HG03139 (cell line): ENCODE results near the gene SLC31A2.
"Not testable (repeated sequence)": the region's sequence is repeated elsewhere in the genome, so short reads cannot be mapped to it uniquely, and the experiment has no call there.

ENCODE experiments used
- ATAC-seq: cut with Tn5 transposase; IDR thresholded peaks from one replicate; pipeline ENCODE4 v1.9.1; 2021; ENCODE audit not compliant: unreplicated experiment

Gene SLC31A2, protein sequence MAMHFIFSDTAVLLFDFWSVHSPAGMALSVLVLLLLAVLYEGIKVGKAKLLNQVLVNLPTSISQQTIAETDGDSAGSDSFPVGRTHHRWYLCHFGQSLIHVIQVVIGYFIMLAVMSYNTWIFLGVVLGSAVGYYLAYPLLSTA

DNA sequence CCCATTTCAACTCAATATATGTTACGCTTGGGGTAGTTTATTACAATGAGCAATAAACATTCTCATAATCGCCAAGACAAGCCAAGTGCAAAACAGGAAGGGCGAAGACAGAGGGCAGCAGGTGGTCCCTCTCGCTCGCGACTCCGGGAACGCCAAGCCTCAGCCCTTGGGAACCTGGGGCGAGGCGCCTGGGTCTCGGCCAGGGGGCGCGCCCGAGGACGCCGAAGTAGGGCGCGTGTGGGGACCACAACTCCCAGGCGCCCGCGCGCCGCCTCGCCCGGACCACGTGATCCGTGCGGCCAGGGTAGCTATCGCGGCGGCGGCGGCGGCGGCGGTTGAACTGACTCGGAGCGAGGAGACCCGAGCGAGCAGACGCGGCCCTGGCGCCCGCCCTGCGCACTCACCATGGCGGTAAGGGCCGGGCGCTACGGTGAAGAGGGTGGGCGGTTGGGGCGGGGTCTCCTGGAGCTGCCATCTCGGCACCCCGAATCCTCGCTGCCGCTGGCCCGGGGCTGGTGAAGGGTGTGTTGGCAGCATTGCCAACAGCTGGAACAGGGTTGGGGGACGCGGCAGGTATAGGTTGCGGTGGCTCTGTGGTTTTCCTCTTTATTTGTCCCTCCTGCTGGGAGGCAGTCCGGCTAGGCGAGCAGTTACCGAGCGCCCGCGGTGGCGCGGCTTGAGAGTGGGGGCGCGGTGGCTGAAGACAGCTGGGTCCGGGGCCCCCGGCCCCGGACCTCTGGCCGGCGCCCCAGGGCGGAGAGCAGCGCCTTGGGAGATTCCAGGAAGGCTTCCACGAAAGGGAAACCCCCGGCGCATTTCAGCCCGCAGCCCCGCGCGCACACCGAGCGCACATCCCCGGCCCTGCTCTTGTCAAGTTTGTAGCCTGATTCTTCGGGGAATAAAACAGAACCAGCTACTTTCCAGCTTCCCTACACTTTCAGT lies at the start of gene SLC31A2:
SLC31A2 (plus strand) TSS at position 338 of the 942 bp plus-strand sequence; CDS start at position 406, 68 bp downstream.
- peak; percentile 94 for ATAC-seq

DNA sequence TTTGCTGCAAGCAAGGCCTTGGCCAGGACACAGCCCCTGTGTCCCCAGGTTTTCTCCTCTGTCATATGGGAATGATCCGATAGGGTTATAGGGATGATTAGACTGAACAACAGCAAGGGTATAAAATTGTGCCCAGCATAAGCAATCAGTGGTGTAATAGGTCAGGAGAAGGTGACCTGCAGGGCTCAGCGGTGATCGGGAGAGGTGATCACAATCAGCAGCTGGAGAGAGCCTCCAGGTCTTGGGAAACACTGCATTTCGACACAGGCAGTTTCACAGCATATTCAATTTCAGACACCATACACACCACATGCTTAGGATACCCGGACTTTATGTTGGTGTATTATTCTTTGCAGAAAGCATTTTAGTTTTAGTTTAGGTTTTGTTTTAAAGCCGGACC lies 45.5 kb upstream of the SLC31A2 start:
- ATAC-seq = not testable (repeated sequence)

DNA sequence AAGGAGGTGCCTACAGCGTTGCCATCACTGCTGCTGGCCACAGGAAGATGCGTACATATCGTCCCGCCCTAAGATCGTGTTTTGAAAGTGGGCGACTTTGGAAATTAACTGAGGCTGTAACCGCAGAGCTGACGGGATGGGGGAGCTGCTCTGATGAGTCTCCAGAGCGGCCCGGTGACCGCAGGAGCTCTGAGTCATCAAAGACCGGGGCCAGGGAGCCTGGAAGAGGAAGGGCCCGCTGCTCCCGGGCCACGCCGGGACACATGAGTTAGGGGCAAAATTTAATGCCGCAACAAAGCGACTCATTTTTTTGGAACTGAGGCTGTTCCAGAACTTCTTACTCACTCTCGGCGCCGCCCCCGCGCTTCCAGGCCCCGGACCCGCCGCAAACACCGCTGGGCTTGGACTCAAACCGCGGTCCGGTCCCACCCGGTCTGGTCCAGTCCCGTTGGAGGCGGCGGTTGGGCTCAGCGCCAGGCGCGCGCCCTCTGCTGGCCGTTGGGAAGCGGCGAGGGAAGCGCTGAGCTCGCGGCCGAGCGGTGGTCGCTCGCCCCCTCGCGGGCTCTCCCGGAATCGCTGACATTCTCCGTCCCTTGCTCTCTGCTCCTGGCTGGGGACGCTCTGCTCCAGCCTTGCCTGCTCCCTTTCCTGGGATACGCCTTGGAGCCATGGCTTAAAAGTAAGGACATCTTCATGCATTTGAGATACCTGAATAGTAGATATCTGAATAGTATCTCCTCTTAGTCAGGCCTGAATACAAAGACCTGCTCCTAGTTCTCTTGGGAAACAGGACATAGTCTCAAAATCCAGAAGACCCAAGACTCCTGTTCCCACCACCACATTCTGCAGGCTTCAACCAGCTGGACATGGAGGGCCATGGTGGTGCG lies 39.5 kb upstream of the SLC31A2 start:
- ATAC-seq = peak; percentile 54

DNA sequence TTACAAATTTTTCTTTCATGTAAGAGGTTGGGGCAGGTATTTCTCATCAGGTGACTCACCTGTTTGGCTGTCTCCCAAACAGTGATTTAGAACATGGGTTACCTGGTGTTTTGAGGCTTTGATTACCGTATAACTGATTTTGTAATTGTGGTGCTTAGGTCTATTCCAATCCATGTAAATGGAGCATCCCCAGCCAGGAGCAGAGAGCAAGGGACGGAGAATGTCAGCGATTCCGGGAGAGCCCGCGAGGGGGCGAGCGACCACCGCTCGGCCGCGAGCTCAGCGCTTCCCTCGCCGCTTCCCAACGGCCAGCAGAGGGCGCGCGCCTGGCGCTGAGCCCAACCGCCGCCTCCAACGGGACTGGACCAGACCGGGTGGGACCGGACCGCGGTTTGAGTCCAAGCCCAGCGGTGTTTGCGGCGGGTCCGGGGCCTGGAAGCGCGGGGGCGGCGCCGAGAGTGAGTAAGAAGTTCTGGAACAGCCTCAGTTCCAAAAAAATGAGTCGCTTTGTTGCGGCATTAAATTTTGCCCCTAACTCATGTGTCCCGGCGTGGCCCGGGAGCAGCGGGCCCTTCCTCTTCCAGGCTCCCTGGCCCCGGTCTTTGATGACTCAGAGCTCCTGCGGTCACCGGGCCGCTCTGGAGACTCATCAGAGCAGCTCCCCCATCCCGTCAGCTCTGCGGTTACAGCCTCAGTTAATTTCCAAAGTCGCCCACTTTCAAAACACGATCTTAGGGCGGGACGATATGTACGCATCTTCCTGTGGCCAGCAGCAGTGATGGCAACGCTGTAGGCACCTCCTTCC lies 37.9 kb upstream of the SLC31A2 start:
- peak; percentile 67 for ATAC-seq

DNA sequence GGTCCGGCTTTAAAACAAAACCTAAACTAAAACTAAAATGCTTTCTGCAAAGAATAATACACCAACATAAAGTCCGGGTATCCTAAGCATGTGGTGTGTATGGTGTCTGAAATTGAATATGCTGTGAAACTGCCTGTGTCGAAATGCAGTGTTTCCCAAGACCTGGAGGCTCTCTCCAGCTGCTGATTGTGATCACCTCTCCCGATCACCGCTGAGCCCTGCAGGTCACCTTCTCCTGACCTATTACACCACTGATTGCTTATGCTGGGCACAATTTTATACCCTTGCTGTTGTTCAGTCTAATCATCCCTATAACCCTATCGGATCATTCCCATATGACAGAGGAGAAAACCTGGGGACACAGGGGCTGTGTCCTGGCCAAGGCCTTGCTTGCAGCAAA lies 32.0 kb upstream of the SLC31A2 start:
- ATAC-seq = not testable (repeated sequence)

DNA sequence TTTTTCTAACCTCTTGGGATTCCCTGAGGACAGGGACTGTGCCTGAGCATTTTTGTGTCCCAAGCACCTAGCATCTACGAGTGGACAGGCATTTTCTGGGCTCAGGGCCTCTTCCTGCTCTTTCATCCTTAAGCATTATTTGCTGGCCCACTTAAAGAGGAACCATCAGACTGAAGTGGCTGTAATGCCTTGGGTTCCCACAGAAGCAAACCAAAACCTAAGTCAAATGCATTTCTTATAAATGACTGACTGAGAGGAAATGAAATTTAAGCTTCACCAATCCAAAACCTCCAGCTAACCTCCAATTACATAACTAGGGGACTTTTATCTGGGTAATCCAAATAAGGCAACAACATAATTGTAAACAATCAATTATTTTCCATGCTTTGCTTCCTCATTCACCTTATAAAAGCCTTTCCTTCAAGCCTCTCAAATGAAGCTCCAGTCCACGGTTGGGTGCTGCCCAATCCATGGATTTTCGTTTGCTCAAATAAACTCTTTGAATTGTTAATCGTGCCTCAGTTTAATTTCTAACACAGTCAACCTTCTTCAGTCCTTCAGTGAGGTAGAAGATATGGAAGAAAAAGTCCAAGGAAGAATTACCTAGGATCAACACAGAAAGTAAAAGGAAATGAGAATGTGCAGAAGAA lies 25.3 kb upstream of the SLC31A2 start:
- ATAC-seq = no peak

DNA sequence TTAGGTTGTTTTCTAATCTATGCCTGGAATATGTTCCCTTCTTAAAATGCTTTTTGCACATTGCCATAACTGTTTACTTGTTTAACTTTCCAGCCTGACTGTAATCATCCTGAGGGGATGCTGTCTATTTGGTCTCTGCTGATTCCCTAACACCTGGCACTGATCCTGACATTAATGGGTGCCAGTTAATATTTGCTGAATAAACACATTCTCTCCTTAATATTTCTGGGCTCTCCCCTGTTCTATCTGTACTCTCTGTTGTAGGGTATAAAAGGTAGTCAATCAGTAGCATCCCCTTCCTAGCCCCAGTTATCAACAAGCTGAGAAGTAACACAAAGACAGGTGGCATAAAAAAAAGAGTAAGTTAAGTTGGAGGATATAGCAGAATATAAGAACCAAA lies 21.3 kb upstream of the SLC31A2 start:
- no peak for ATAC-seq

DNA sequence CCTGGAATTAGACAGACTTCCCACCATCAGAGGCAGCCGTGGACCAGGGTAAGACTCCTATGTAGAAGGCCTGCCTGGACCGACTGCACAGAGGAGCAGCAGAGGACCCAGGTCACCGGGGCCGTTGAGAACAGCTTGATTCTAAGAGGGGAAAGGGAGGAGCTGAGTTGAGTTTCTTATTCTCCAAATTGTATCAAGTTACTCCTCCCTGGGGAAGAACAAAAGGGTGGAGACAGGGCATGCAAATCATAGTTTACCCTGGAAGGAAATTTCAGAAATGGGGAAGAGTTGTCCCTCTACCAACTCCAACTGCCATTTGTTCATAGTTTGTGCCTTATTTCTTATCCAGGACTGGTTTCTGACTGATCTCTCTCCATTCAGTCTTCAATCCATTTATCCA lies 20.9 kb upstream of the SLC31A2 start:
- ATAC-seq = no peak

DNA sequence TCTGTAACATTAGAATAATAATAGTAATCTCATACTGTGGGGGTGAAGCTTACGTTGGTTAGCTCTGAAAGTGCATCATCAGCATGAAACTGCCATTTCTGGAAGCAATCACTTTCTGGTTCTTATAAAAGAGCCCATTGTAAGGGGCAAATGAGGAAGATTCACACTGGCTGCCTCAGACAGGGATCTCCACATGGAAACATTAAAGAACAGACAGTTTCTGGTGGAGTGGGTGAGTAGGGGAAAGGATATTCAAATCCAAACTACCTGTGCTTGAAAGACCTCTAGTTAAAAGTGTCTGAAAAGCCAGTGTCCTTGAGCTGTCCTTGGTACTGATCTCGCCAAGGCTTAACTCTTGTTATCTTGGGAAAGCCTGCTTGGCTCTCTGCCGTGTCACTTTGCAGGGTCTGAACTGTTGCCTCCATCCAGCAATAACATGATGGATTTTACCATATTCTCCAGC lies 19.1 kb upstream of the SLC31A2 start:
- ATAC-seq = no peak

DNA sequence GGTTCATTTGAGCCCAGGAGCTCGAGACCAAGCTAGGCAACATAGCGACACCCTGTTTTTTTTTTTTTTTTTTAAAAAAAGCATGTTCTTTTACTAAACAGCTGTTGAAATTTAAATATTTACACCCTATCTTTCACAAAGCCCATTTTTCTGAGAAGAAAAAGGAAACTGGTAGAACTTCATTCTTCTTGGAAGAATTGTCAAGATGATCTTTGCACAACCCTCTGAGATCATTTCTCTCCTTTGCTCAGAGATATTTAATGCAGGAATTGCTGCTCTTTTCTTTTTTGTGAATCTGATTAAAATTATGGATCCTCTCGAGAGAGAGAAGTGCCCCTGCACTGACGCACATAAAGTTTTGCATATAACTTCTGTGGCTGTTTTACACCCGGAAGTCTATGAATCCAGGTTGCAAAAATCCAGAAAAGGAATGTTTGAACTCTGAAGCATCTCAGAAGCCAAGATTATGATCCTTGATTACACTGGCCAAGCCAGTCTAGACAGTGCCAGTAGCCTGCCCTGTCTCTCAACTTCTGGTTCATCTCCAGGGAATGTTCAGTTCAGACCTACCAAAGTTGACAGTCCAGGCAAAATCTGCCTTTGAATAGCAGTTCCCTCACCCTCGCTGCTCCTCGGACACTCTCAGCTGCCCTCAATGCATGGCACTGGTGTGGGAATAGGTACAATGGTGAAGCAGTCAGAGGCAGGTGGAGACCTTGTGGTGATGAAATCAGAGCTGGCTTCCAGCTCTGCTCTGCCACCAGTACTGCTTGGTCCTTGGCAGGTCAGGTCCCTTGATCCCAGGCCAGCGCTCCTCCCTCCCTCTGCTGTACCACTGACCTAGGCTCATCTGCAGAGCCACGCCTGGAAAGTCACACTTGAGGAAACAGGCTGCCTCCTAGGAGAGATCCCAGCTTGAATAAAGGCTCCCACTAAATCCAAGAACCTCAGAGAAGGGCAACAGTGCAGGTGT lies 13.3 kb upstream of the SLC31A2 start:
- no peak for ATAC-seq

DNA sequence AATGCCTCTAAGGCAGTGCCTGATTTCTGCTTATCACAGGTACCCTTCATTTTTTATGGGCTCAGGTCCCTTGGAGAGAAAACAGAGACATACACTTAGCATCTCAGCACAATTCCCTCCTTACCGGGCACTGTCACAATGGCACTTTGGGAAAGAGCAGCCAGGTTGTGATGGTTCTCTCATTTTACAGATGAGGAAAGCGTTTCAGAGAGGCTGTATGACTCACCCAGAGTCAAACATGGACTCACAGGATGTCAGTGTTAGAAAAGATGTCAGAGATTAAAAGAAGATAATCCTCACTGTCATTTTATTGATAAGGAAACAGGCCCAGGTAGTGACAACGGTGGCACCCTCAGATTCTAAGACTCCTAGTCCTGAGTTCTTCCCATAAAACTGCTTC lies 12.0 kb upstream of the SLC31A2 start:
- no peak for ATAC-seq

DNA sequence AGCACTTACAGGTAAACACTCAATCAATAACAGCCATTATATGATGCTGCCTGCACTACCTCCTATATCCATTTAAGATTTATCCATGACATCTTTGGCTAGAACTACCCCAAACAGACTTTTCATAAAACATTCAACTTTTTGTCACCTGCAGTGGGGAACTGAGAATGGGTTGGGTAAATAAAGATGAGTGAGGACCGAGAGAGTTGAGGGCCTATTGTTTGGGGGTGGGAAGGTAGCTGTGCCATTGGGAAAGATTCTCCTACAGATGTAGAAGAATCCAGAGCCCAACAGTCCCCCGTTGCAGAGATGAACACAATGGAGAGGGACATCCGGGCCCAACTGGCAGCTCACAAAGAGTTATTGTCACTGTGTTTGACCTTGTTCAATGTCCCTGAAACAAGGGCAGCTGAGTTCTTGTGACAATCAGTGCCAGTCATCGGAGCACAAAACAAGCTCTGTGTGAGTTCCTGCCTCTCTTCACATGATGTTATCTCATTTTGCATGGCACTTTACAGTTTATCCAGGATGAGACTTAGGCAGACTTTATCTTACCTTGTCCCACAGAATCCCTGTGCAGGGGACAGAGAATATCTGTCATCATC lies 11.5 kb upstream of the SLC31A2 start:
- no peak for ATAC-seq

DNA sequence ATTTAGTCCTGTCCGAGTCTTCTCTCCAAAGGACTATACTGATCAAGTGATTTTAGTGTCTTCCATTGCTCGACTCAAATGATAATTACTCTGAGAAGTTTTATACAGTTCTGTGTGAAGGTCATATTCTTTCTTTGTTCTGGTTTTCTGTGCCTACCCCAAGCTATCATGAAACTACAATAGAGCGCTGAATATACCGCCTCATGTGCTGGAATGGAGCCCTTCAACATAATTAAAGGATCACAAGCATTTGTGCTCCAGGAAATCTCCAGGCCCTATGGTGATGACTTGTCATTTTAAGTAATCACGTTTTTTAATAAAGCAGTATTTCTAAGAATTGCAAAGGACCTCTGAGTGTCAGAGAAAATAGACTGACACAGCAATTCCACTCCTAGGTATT lies 10.9 kb upstream of the SLC31A2 start:
- ATAC-seq = no peak

DNA sequence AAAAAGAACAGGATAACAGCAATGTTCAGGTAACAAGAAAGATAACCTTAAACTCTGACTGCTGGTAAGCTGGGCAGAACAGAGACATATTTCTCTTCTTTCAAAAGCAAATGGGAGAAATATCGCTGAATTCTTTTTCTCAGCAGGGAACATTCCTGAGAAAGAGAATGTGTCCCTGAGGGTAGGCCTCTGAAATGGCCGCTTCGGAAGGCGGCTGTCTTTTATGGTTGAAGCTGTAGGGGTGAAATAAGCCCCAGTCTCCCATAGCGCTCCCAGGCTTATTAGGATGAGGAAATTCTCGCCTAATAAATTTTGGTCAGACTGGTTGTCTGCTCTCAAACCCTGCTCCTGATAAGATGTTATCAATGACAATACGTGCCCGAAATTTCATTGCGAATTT lies 9.9 kb upstream of the SLC31A2 start:
- not testable (repeated sequence) for ATAC-seq

DNA sequence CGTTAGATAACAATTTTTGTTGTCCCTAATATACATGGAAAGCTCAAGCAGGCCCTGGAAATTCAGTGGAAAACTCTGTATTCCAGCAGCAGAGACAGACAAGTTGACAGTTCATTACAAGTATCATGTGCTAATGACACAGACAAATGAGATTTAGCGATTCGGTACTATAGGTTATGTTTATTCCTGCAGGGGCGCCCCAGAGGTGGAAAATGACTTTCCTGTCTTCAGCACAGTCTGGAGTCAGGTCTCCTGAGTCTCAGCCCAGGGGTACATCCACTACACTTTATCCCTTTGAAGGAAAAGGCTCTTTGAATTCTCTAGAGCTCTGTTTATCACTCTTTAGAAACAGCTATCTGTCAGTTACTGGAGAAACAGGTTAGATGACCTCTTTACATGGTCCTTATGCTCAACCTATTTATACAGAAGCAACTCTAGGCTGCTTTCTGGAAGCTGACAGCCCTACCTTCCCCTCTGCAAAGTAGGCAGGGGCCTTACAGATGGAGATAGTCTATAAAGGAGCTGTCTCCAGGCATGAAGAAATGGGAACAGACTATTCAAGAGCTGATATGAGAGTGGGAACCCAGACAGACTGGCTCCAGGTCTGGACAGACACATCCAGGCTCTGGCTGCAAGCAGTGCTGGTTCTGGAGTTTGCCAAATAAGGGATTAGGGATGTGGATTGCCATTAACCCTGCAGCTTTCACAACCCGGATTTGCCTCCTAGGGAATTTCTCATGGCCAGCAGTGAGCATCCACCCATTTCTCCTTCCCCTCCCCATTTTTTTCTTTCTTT lies 7.2 kb upstream of the SLC31A2 start:
- ATAC-seq = no peak

DNA sequence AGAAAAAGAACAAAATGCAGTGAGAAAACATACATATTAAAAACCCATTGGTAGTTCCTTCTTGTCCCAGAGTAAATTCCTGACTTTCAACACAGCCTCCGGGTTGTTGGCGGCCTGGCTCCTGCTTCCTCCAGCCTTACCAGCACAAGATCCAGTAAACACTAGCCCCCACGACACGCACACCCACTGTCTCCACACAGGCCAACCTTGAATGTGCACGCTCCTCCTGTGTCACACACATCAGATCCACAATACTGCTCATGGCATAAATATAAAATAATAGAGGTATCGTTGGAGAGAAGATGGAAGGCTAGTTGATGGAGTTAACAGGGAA lies 2.5 kb upstream of the SLC31A2 start:
- no peak for ATAC-seq

DNA sequence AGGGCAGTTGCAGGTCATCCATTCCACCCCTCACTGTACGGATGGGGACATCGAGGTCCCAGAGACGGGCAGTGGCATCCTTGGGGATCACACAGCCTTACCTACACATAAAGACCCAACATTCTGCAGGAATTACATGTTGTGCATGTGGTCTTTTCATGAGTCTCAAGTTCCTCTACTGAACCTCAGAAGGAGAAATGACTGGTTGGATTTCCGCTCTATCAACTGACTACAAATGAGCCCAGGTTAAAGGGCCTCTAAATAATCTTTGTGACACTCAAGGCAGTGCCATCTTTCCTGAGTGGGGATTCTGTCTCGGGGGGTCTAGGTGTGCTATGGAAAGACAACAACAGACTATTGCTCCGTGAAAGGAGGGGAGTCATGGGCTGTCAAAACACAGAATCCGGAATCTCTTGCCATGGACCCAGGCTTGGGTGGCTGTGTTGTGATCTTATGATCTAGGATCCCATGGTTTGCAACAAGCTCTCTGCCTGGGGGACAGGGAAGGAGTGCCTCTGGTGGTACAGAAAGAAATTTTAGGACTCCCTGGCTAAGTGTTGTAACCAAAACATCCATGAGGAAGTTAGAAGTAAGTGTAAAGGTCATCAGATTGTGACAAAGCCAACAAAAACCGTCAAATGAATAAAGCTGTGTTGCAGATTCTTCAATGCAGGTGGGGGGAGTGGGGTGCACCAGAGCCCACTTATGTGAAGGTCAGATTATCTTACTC lies 1.9 kb upstream of the SLC31A2 start:
- no peak for ATAC-seq
